Spinal cord (tissue), 10 donors: ENCODE data around the gene UQCR11. TPM values are rescaled to one million over a fixed set of nuclear protein-coding genes. Genes with fewer than 3 reads are reported as not detected.
A peak's percentile ranks its signal among the peaks of the same experiment; 100 is the strongest.

Experiments
- DNase-seq, 6 donors: peaks; one replicate each; pipeline versions ENCODE4 v3.0.0 to v3.0.0-alpha.2; 2013 to 2015; ENCODE audit warnings: low spot score in 6 of 6, low read depth in 4 of 6
- H3K27ac ChIP-seq: one replicate; pipeline ENCODE4 v1.5.1; 2013; ENCODE audit warnings: low read depth, low read length, control low read depth
- H3K27me3 ChIP-seq: one replicate; pipeline ENCODE4 v1.6.1; 2013; ENCODE audit warnings: low read length; ENCODE audit not compliant: control insufficient read depth, insufficient read depth
- H3K36me3 ChIP-seq: one replicate; pipeline ENCODE4 v1.6.1; 2013; ENCODE audit warnings: low read length; ENCODE audit not compliant: control insufficient read depth, insufficient read depth
- H3K4me1 ChIP-seq: one replicate; pipeline ENCODE4 v1.6.1; 2013; ENCODE audit warnings: low read length; ENCODE audit not compliant: control insufficient read depth, insufficient read depth
- H3K4me3 ChIP-seq: one replicate; pipeline ENCODE4 v1.5.1; 2013; ENCODE audit warnings: low read depth, low read length, control low read depth
- H3K9me3 ChIP-seq: one replicate; pipeline ENCODE4 v1.6.1; 2013; ENCODE audit warnings: low read length; ENCODE audit not compliant: control insufficient read depth, insufficient read depth
- WGBS: methylation state at CpG from one replicate; pipeline ENCODE4 v1.1.5; 2013; ENCODE audit warnings: missing lambda C conversion rate; ENCODE audit not compliant: insufficient coverage; 5-methylcytosine and 5-hydroxymethylcytosine counted together
- polyA plus RNA-seq, 2 donors: library from polyadenylated mRNA; unstranded; fragments of 120-200 nt; gene quantifications; one replicate each; pipeline ENCODE4 v1.2.1, GENCODE V29; 2013; ENCODE audit not compliant: insufficient read length in 2 of 2
- total RNA-seq, 2 donors: library from RNA; depleted of rRNA in 1 of 2; stranded (reverse); fragments of 120-200 nt in 1 of 2; fragments of >200 nt in 1 of 2; gene quantifications; one replicate each; pipeline versions ENCODE4 v1.2.3 to v1.2.4, GENCODE V29; 2013 to 2014
- donor health status: healthy.

UQCR11 gene
- total and polyA plus RNA-seq, 4 donors: 60.4 to 203 (median 184) TPM

- 96% methylated on average over 15 of the region's 17 CpGs for WGBS
- peaks cover 86% of the 10 kb centered on the region for H3K36me3 ChIP-seq
Observed at GRCh38 chr19:1627194-1627593, 21.9 kb upstream of the UQCR11 start.

GRCh38 chr19:1626417-1627010, 21.3 kb upstream of the UQCR11 start:
- DNase-seq: no peak
- H3K4me1 ChIP-seq: no peaks in the 10 kb centered on the region
- no peaks in the 10 kb centered on the region for H3K9me3 ChIP-seq
- H3K4me3 ChIP-seq: no peak overlapping the region
- no peaks in the 10 kb centered on the region for H3K27me3 ChIP-seq
- H3K27ac ChIP-seq: no peak overlapping the region
- WGBS: 92% methylated on average over 29 of the region's 32 CpGs
- H3K36me3 ChIP-seq: peaks cover 86% of the 10 kb centered on the region

More at GRCh38 chr19:1627194-1627593, 21.9 kb upstream of the UQCR11 start:
- H3K4me1 ChIP-seq: no peaks in the 10 kb centered on the region
- no peaks in the 10 kb centered on the region for H3K9me3 ChIP-seq
- no peak overlapping the region for H3K4me3 ChIP-seq
- no peaks in the 10 kb centered on the region for H3K27me3 ChIP-seq
- DNase-seq: no peak
- no peak overlapping the region for H3K27ac ChIP-seq

DNA sequence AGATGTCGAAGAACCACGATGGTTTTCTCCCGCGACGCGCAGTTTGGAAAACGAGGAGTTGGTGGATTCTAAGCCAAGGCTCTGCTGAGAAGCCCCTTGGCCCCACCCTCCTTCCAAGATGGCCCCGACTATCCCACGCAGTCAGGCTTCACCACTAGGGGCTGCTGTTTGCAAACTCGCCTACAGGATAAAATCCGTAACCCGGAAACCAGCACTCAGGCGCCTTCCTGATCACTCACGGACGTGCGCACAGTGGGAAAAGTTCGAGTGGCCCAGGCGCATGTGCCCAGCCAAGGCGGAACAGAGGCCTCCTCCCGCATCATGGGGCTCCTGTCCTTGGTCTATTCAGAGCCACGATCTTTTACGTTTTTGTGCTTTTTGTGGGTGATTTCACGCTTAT, 19.2 kb upstream of the UQCR11 start:
- Histone ChIP-seq H3K27ac (no peak overlapping the region), H3K4me1 (no peaks in the 10 kb centered on the region)
- 62% methylated on average over 23 of the region's 23 CpGs for WGBS

GRCh38 chr19:1622541-1622940, 17.3 kb upstream of the UQCR11 start:
- WGBS: 98% methylated on average over 4 of the region's 5 CpGs
- Histone ChIP-seq H3K9me3 (no peaks in the 10 kb centered on the region), H3K36me3 (peaks cover 98% of the 10 kb centered on the region)

More for the DNA sequence above, 19.2 kb upstream of the UQCR11 start:
- Histone ChIP-seq H3K9me3 (no peaks in the 10 kb centered on the region), H3K36me3 (peaks cover 86% of the 10 kb centered on the region), H3K4me3 (no peak overlapping the region), H3K27me3 (no peaks in the 10 kb centered on the region)
- DNase-seq: peak in 5 of 6 donors; percentile 17 to 82 (median 25)

DNA sequence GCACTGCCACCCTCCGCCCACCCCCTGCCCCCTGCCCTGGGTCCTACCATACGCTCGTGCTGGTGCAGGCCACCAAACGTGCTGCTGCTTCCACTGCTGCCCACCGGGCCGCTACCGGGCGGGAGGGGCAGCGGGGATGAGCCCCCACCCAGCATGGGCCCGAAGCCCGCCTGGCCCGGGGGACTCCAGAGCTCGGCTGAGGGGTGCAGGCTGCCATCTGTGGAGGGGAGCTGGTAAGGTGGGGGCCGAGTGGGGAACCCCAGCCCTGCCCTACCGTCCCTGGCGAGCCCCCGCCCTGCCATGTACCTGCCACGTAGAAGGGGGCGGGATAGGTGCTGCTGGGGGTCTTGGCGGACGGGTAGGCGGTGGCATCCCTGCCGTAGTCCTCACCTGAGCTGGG, 16.7 kb upstream of the UQCR11 start:
- H3K27me3 ChIP-seq: no peaks in the 10 kb centered on the region
- peaks cover 98% of the 10 kb centered on the region for H3K36me3 ChIP-seq
- no peak overlapping the region for H3K4me3 ChIP-seq
- H3K9me3 ChIP-seq: no peaks in the 10 kb centered on the region
- H3K4me1 ChIP-seq: no peaks in the 10 kb centered on the region
- DNase-seq: no peak
- no peak overlapping the region for H3K27ac ChIP-seq
- WGBS: 93% methylated on average over 20 of the region's 23 CpGs

More at GRCh38 chr19:1622541-1622940, 17.3 kb upstream of the UQCR11 start:
- H3K4me3 ChIP-seq: no peak overlapping the region
- no peak for DNase-seq
- no peak overlapping the region for H3K27ac ChIP-seq
- H3K27me3 ChIP-seq: no peaks in the 10 kb centered on the region
- no peaks in the 10 kb centered on the region for H3K4me1 ChIP-seq

- WGBS: 92% methylated on average over 16 of the region's 23 CpGs
Observed at GRCh38 chr19:1621574-1621973, 16.3 kb upstream of the UQCR11 start.

GRCh38 chr19:1621021-1621420, 15.8 kb upstream of the UQCR11 start:
- Histone ChIP-seq H3K36me3 (peaks cover 94% of the 10 kb centered on the region), H3K4me3 (no peak overlapping the region), H3K27ac (no peak overlapping the region), H3K9me3 (no peaks in the 10 kb centered on the region), H3K4me1 (no peaks in the 10 kb centered on the region), H3K27me3 (no peaks in the 10 kb centered on the region)
- DNase-seq: no peak
- 91% methylated on average over 19 of the region's 19 CpGs for WGBS

More at GRCh38 chr19:1621574-1621973, 16.3 kb upstream of the UQCR11 start:
- H3K27me3 ChIP-seq: no peaks in the 10 kb centered on the region
- H3K27ac ChIP-seq: no peak overlapping the region
- H3K36me3 ChIP-seq: peaks cover 97% of the 10 kb centered on the region
- H3K4me1 ChIP-seq: no peaks in the 10 kb centered on the region
- no peak overlapping the region for H3K4me3 ChIP-seq
- no peak for DNase-seq
- no peaks in the 10 kb centered on the region for H3K9me3 ChIP-seq

DNA sequence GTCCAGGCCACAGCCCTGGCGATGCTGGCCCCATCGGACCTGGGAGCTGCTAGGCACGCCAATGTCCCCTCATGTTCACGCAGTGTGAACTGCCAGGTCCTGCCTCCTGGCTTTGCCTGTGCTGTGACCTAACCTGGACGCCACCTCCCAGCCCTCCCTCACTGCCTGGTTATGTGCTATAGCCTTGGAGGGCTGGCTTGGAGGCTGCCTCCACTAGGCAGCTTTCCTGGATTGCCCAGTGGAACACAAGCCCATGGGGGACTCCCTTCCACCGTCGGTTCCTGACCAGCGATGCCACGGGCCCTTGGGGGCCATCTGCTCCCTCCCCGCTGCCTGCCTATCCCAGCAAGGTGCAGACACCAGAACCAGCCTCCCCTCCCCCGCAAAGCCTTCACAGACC, 15.2 kb upstream of the UQCR11 start:
- H3K4me3 ChIP-seq: no peak overlapping the region
- no peaks in the 10 kb centered on the region for H3K4me1 ChIP-seq
- H3K9me3 ChIP-seq: no peaks in the 10 kb centered on the region
- DNase-seq: no peak
- 90% methylated on average over 10 of the region's 11 CpGs for WGBS
- no peaks in the 10 kb centered on the region for H3K27me3 ChIP-seq
- peaks cover 92% of the 10 kb centered on the region for H3K36me3 ChIP-seq
- H3K27ac ChIP-seq: no peak overlapping the region

DNA sequence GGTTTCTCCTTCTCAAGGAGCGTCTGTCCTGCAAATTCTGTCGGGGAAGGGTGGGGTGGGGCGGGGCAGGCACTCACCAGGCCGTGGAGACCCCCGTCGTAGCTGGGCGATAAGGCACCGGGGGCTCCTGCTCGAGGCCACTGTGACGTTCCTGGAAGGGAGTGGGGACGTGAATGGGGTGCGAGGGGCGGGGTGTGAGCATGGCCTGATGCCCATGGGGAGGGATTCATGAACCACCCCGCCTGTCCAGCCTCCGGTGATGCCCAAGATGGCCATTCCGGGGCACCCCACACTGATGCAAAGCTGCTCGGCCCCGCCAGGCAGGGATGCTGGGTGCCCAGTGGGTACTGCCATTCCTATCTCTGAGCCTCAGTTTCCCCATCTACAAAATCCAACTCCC, 14.4 kb upstream of the UQCR11 start:
- DNase-seq: no peak
- H3K9me3 ChIP-seq: no peaks in the 10 kb centered on the region
- no peaks in the 10 kb centered on the region for H3K4me1 ChIP-seq
- WGBS: 86% methylated on average over 18 of the region's 18 CpGs
- H3K4me3 ChIP-seq: no peak overlapping the region
- H3K36me3 ChIP-seq: peaks cover 92% of the 10 kb centered on the region
- H3K27me3 ChIP-seq: no peaks in the 10 kb centered on the region
- no peak overlapping the region for H3K27ac ChIP-seq

GRCh38 chr19:1619094-1619439, 13.8 kb upstream of the UQCR11 start:
- H3K27me3 ChIP-seq: no peaks in the 10 kb centered on the region
- H3K4me3 ChIP-seq: no peak overlapping the region
- H3K4me1 ChIP-seq: no peaks in the 10 kb centered on the region
- no peaks in the 10 kb centered on the region for H3K9me3 ChIP-seq
- peaks cover 92% of the 10 kb centered on the region for H3K36me3 ChIP-seq
- no peak overlapping the region for H3K27ac ChIP-seq
- DNase-seq: no peak
- 96% methylated on average over 26 of the region's 26 CpGs for WGBS
